Endothelial cell (in vitro differentiated cells): ENCODE data around the gene LAPTM4A. TPM values are rescaled to one million over a fixed set of nuclear protein-coding genes. Genes with fewer than 3 reads are reported as not detected.

Experiments used
- DNase-seq: peaks from one replicate; pipeline ENCODE4 v3.0.0; 2021; ENCODE audit warnings: low spot score
- H3K27ac Mint-ChIP-seq: one replicate; pipeline ENCODE4 v1.8.0; 2021; ENCODE audit warnings: mixed read lengths, inconsistent platforms; ENCODE audit not compliant: unreplicated experiment
- H3K27me3 Mint-ChIP-seq: one replicate; pipeline ENCODE4 v1.8.0; 2021; ENCODE audit warnings: mild to moderate bottlenecking, moderate library complexity, mixed read lengths, inconsistent platforms; ENCODE audit not compliant: unreplicated experiment
- H3K36me3 Mint-ChIP-seq: one replicate; pipeline ENCODE4 v1.8.0; 2021; ENCODE audit warnings: mild to moderate bottlenecking, low read depth, mixed read lengths, inconsistent platforms; ENCODE audit not compliant: unreplicated experiment
- H3K4me1 Mint-ChIP-seq: one replicate; pipeline ENCODE4 v1.8.0; 2021; ENCODE audit warnings: mild to moderate bottlenecking, mixed read lengths, inconsistent platforms; ENCODE audit not compliant: unreplicated experiment
- H3K4me3 Mint-ChIP-seq: one replicate; pipeline ENCODE4 v1.8.0; 2021; ENCODE audit warnings: mild to moderate bottlenecking, mixed read lengths, inconsistent platforms; ENCODE audit not compliant: unreplicated experiment
- H3K9me3 Mint-ChIP-seq: one replicate; pipeline ENCODE4 v1.8.0; 2021; ENCODE audit warnings: mixed read lengths, inconsistent platforms; ENCODE audit not compliant: unreplicated experiment
- total RNA-seq: library from RNA; stranded (reverse); fragmentation: NEBNext Ultra II Directional; extraction: Animal tissue kit (Norgen Biotek cat#: 25700); gene quantifications from one replicate; pipeline ENCODE4 v1.2.1, GENCODE V29; 2021; ENCODE audit not compliant: unreplicated experiment
- TF ChIP-seq, protein P1 (sequence below): fragments of 200-600 bp; sonication (generic); IDR thresholded peaks from one replicate; pipeline ENCODE4 v1.5.0; 2021; ENCODE audit warnings: antibody characterized with exemption; ENCODE audit not compliant: unreplicated experiment

Gene LAPTM4A
- total RNA-seq, 1 donor from 2014 or later: 264 TPM

DNA sequence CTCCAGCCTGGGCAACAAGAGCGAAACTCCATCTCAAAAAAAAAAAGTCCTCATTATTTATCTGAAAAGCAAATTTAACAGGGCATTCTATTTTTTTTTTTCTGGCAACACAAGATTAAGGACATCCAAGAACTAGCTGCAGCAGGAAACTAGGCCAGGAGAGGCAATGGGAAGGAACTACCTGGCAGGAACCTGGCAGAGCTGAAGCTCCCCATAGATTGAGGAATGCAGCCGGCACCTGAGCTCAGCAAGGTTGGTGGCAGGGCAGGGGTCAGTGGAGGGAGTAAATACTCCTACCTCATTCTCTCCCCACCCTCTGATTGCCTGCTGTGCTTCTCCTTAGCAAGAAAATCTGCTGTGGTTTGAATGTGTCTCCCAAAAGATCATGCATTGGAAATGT, 30.4 kb upstream of the LAPTM4A start:
- DNase-seq: no peak
- H3K9me3 Mint-ChIP-seq: no peaks in the 10 kb centered on the region
- no peaks in the 10 kb centered on the region for H3K4me1 Mint-ChIP-seq
- H3K27me3 Mint-ChIP-seq: no peaks in the 10 kb centered on the region
- no peaks in the 10 kb centered on the region for H3K36me3 Mint-ChIP-seq
- no peak overlapping the region for H3K27ac Mint-ChIP-seq
- TF ChIP-seq, protein P1, sequence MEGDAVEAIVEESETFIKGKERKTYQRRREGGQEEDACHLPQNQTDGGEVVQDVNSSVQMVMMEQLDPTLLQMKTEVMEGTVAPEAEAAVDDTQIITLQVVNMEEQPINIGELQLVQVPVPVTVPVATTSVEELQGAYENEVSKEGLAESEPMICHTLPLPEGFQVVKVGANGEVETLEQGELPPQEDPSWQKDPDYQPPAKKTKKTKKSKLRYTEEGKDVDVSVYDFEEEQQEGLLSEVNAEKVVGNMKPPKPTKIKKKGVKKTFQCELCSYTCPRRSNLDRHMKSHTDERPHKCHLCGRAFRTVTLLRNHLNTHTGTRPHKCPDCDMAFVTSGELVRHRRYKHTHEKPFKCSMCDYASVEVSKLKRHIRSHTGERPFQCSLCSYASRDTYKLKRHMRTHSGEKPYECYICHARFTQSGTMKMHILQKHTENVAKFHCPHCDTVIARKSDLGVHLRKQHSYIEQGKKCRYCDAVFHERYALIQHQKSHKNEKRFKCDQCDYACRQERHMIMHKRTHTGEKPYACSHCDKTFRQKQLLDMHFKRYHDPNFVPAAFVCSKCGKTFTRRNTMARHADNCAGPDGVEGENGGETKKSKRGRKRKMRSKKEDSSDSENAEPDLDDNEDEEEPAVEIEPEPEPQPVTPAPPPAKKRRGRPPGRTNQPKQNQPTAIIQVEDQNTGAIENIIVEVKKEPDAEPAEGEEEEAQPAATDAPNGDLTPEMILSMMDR: no peak
- no peak overlapping the region for H3K4me3 Mint-ChIP-seq

GRCh38 chr2:20080839-20081415, 29.5 kb upstream of the LAPTM4A start:
- DNase-seq: no peak
- no peaks in the 10 kb centered on the region for H3K27me3 Mint-ChIP-seq
- no peaks in the 10 kb centered on the region for H3K36me3 Mint-ChIP-seq
- H3K9me3 Mint-ChIP-seq: no peaks in the 10 kb centered on the region
- H3K4me1 Mint-ChIP-seq: no peaks in the 10 kb centered on the region
- TF ChIP-seq, protein P1: no peak
- no peak overlapping the region for H3K27ac Mint-ChIP-seq
- no peak overlapping the region for H3K4me3 Mint-ChIP-seq

- H3K4me3 Mint-ChIP-seq: no peak overlapping the region
Observed at GRCh38 chr2:20080428-20080827, 29.0 kb upstream of the LAPTM4A start.

GRCh38 chr2:20079546-20080115, 28.2 kb upstream of the LAPTM4A start:
- DNase-seq: no peak
- no peaks in the 10 kb centered on the region for H3K27me3 Mint-ChIP-seq
- H3K36me3 Mint-ChIP-seq: no peaks in the 10 kb centered on the region
- H3K9me3 Mint-ChIP-seq: no peaks in the 10 kb centered on the region
- TF ChIP-seq, protein P1: no peak
- no peak overlapping the region for H3K4me3 Mint-ChIP-seq
- no peak overlapping the region for H3K27ac Mint-ChIP-seq
- H3K4me1 Mint-ChIP-seq: peaks cover 3% of the 10 kb centered on the region

More at GRCh38 chr2:20080428-20080827, 29.0 kb upstream of the LAPTM4A start:
- Mint-ChIP-seq H3K36me3 (no peaks in the 10 kb centered on the region), H3K27me3 (no peaks in the 10 kb centered on the region), H3K27ac (no peak overlapping the region), H3K4me1 (no peaks in the 10 kb centered on the region), H3K9me3 (no peaks in the 10 kb centered on the region)
- TF ChIP-seq, protein P1: no peak
- DNase-seq: no peak

- no peak overlapping the region for H3K27ac Mint-ChIP-seq
Observed at GRCh38 chr2:20077411-20077940, 26.0 kb upstream of the LAPTM4A start.

More at GRCh38 chr2:20077411-20077940, 26.0 kb upstream of the LAPTM4A start:
- no peaks in the 10 kb centered on the region for H3K27me3 Mint-ChIP-seq
- DNase-seq: no peak
- no peak overlapping the region for H3K4me3 Mint-ChIP-seq
- TF ChIP-seq, protein P1: no peak
- H3K9me3 Mint-ChIP-seq: no peaks in the 10 kb centered on the region
- H3K36me3 Mint-ChIP-seq: no peaks in the 10 kb centered on the region
- H3K4me1 Mint-ChIP-seq: peaks cover 3% of the 10 kb centered on the region
